HG03039 (cell line): ENCODE measurements around the gene FAR2.
"Not testable (repeated sequence)": the region's sequence is repeated elsewhere in the genome, so short reads cannot be mapped to it uniquely, and the experiment has no call there.

Source experiments
- ATAC-seq: cut with Tn5 transposase; IDR thresholded peaks from one replicate; pipeline ENCODE4 v1.9.1; 2021; ENCODE audit warnings: mild to moderate bottlenecking, moderate library complexity; ENCODE audit not compliant: unreplicated experiment

The FAR2 gene

DNA sequence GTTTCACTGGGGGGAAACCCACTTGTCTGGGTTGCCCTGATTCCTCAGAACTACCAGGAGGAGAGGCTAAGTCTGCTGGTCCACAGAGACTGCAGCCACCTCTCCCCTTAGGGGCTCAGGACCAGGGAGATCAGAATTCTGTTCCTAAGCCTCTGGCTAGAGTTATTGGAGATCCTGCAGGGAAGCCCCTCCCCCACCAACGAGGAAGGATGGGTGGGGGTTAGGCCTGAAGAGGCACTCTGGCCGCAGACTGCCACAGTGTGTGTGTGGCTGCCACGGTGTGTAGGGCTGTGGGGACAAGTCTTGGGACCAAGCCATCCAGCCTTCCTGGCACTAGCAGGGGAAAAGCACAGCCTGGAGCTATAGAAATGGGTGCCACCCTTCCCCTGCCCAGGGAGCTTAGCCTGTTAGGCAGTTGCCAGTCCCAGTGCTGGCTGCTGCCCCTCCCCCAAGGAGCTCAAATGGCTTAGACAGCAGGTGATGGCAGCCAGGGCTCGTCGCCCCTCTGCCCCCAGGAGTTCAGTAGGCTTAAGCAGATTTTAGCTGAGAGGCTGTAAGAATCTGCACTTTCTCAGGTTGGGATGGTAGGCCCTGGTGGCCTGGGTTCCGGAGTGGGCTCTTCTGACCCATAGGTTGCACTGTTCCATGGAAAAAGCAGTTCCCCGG, 124.2 kb downstream of the FAR2 start:
- ATAC-seq: no peak

DNA sequence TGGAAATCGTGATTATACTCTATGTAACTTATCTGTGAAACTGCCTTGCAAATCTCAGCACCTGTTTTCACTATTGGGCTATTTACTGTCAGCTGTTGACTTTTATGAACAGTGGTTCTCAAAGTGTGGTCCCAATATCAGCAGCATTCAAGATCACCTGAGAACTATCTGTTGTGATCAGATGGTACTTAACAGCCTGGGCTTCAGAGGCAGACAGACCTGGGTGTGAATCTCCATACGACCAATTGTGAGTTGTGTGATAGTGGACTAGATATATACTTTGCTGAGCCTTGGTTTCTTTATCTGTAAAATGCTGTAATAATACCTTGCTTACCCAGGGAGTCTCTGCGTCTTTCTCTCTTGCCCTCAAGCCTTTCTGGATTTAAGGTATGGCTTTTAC, 126.8 kb downstream of the FAR2 start:
- ATAC-seq: no peak

DNA sequence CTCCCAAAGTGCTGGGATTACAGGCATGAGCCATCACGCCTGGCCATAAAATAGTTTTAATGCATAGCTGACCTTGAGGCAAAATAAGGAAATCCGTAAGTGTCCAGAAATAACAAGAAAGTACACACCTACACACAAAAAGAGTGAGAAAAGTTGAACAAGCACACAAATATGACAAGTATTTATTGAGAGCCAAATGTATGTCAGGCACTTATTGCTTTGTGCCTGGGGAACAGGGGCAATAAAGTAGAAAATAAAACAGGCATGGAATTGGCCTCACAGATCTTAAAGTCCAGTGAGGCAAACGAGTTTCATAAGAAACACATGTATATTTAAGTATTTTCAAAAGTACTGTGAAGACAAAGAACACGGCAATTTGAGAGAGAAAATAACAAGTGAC, 128.2 kb downstream of the FAR2 start:
- ATAC-seq: no peak

DNA sequence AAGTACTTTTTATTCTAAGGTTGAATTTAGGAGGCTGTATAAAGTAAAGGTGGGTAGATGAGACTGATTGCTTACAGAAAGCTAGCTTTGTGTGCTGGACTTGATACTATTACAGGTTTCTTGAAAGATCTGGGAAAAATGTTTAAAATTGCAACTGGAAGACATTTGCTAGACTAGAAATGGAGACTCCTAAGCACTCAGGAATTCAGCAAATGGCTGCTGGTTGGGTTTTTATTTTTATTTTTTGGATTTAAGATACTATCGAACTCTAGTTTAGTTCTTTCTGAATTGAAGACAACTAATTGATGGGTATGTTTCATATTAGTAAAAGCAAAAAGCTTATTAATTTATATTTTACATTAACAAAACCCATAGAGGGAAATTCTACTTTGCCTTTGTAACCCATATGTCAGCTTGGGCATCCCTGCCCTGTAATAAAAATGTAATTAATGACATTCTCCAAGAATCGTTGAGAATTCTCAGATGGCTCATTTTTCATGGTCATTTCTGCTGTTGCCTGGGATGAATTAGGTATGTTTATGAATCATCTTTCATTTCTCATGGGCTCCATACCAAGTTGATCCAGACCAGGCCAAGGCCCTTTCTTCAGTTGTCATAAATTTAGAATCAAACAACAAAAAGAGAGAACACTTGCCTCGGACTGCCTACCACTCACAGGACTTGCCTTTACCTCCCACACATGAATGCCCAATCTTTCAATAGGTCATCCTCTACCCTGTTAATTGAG, 129.8 kb downstream of the FAR2 start:
- ATAC-seq: no peak

DNA sequence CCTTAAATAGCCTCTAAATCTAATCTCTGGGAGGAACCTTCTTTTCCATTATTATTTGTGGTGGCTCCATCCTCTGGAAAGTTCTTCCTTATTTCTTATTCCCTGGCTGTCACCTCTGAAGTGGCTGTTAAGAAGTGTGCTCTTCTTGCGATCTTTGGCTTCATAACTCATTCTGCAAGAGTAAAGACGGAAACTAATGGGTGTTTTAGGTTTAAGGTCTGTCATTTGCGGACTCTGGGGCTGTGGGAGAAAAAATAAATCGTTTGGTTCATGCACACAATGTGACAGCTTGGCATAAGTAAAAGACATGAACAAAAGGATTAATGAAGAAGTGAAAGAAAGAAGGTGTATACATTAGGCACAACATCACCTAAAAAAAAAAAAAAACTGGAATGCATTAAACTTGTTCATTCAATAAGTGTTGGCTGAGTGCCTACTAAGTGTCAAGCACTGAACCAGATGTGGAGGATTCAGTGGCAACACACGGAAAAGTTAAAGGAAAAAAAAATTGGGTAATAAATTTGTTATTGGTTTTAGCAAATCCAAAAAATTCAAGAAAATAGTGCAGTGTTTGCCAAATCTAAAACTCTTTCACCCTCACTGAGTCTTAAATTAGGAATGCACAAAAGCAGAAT, 132.4 kb downstream of the FAR2 start:
- no peak for ATAC-seq

DNA sequence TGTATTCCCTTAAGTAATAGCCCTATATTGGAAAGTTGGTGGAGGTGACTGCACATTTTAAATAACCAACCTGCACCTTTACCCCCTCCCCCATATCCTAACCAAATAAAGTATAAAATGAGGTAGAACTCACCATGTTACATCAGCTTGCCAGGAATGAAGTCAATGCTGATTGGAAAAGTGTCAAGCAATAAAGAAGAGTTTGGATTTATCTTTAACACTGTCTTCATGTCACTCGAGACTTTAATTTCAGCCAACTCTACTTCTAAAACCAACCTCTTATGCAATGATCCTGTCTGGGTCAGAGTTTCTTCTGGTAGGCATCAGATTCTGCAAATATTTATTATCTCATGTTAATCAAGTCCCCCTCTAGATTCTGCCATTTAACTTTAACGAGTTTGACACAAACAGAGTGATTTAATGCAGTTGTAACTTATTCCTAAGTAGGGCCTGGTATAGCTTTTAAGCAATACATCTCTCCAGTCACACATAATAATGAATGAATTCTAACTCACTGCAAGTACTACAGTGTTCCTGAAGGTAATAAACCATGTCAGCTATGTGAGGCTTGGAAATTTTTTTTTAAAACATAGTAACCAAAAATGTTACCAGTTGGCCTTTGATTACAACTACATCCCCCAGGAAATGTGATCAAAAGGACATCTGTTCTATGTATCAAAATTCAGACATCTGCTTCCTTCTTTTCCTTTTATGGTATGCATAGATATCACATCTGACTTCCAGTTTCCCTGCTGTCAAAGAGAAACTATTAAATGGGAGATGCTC, 133.1 kb downstream of the FAR2 start:
- ATAC-seq: no peak

DNA sequence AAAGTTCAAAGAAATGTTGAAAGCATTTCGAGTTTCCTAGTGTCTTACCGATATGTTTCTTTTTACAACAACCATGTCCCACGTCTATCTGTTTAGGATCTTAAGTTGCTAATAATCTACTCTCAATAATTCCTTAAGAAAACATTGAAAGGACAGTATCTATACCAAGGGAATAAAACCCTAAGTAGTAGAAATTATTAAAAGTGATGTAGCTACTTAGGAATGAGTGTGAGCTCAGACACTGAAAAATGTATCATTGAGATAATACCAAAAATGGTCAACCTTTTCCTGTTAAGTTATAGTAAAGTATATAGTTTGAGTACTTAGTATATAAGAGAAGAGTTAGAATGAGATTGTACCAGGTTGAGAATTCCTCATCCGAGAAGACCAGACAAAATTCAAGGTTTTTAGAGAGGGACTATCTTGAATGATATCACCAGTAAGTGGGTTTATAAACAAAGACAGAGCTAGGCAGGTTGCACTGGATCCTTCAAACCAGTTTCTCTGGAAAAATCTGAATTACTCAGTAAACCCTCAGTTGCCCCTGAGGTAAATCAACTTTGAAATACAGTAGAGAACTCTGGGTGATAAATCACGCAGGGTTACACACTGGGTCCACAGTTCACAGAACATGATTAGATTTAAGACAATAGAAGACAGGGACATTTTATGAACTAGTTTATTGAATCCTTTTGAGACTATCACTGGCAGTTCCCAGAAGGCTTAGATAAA, 135.1 kb downstream of the FAR2 start:
- ATAC-seq: no peak

DNA sequence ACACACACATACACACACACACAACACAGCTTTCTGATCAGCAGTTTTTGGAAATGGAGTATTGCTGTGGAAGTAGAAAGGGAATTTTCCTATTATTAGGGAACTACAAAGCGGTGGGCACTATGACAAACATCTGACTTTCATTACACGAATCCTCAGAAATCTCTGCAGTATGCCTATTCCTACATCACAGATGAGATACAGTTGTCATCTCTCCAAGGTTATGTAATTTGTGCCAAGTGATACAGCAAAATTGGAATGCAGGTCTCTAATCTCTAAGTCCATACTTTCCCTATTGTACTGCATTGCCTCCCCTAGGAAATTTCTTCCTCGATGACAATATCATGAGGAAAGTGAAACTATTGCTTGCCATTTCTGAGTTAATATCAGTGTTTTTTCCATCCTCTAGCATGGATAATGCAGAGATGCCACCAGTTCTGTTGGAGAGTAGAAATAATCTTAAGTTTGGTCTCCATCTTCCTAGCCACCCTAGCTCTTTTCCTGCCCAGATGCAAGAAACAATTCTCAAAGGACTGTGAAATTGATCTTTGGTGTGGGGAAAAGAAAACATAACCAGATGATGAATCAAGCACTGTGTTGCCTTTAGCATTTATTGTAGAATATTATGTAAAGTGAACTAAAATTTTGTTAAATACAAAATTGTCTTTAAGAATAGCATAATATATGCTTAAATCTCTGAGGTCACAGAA, 137.2 kb downstream of the FAR2 start:
- no peak for ATAC-seq

DNA sequence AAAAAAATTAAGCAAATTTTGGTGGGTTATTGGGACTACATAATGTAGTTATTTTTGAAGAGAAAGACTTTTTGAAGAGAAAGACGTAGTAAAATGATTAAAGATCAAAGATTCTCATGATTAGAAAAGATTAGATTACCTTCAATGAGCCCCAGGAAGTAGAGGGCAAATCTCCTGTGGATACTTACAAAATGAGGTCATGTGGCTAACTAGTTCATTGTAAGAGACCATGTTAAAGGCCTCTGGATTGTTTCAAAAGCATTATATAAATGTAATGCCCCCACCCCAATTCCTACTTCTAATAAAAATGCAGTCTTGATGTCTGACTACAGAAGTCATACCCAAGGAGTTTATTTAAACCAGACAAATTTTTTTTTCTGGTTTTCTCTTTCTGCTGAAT, 138.5 kb downstream of the FAR2 start:
- no peak for ATAC-seq

DNA sequence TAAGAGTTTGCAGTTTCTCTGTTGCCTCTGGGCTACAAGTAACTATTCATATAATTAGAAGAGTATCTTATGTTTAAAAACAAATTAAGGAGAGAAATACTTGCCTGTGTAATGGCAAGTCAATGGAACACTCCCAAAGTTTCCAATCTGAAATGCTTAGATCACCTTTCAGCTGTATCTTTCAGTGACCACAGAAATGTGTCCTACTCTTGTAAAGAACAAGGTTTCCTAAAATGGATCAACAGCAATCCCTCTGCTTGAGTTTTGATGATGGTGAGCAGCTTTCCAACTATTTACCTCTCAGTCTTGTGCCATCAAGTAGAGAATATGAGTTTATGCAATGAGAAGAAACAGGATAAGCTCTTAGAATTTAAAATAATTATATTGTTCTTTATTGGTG, 139.0 kb downstream of the FAR2 start:
- ATAC-seq: no peak

DNA sequence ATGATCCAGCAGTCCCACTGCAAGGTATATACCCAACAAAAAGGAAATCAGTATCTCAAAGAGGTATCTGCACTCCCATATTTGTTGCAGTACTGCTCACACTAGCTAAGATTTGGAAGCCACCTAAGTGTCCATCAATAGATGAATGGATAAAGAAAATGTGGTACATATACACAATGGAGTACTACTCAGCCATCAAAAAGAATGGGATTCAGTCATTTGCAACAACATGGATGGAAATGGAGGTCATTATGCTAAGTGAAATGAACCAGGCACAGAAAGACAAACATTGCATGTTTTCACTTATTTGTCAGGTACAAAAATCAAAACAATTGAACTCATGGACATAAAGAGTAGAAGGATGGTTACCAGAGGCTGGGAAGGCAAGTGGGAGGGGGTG, 141.4 kb downstream of the FAR2 start:
- ATAC-seq: not testable (repeated sequence)

DNA sequence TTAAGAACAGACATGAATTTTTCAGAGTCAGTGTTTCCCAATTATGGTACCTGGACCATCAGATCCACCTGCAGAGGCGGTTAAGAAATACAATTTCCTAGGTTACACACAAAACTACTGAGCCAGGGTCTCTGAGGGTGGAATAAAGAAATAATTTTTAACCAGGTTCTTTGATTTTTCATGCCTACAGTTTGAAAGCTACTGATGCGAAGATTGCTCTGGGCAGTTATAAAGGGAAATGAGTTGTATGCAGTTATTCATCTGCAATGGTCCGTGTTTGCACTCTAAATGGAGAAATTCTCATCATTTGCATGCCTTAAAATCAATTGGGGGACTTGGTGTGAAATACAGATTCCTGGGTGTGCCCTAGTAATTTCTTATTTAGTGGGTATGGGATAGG, 142.1 kb downstream of the FAR2 start:
- no peak for ATAC-seq

DNA sequence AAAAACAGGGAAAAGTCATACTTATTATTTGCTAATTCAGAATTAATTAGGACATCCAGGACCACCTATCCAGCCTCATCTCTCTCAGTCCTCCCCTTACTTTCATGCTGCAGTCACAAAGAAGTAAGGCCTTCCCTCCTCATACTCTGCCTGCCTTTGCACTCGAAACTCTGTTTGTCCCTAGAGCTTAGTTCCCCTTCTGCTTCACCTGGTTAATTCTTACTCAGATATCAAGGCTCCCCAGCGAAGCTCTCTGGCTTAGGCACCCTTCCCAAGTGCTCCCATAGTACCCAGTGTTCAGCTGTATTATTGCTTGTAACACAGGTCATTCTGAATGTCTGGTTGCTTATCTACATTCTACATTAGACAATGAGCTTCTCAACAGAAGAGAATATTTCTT, 150.6 kb downstream of the FAR2 start:
- no peak for ATAC-seq

DNA sequence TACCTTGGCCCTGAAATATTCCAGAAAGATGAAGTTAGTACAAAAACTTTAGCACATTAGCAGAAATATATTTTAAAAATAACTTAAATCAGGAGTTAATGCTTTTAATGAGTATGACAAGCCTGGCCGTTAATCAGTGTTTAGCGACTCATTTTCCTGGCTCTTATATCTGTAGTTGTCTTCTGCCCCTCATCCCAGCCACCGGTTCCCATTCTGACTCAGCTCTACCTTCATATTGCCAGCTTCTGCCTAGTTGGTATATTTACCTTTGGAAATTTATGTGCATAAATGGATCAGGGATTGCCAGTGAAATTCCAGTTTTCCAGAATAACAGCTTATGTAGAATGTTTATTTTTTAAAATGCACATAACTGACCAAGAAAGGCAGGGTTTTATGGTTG, 152.0 kb downstream of the FAR2 start:
- ATAC-seq: no peak

DNA sequence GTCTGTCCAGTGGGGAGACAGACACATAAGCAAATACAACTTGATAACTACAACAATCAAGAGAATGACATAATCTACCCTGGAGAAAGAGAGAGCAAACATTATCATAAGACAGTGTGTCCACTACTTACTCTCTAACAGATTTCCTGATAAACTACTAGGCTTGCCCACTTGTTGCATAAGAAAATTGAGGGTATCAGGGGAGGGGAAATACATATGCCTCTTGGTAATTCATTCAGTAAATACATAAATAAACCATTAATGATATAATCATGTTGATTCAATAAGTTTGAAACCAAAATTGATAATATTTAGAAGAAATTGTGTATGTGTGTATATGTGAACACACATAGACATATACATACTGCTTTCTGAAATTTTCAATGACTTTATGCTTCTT, 155.3 kb downstream of the FAR2 start:
- ATAC-seq: no peak

DNA sequence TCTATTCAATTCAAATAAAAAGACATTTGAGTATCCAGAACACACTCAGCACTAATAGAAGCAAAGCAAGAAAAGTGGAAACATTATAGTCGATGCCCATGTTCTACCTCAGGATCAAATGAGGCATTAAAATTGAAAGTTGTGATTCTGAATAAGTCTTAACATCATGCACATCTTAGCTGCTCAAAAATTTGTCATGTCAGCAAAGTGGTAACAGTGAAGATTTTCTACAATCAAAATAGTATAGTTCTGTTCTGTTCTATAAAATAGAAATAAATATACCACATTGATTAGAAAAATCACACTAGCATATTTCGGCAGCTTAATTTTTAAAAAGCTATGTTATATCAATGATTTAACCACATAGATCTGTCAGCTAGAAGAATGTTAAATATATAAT, 157.2 kb downstream of the FAR2 start:
- ATAC-seq: no peak

DNA sequence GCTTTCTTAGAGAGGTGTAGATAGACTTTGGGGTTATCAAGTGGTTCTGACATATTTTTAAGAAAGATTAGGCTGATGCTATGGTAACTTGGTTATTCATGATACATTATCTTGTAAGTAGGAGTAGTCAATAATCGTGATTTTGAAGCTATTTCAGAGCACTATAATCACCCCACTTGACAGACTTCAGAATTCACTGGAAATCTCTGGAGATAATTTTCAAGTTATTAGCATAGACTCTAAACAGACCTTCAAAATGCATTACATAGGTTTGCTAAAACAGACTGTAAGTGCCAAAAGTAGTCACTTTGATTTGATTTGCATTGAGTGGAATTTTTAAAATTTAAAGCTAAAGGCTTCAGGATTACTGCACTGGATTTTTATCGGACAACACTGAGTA, 157.6 kb downstream of the FAR2 start:
- ATAC-seq: no peak

DNA sequence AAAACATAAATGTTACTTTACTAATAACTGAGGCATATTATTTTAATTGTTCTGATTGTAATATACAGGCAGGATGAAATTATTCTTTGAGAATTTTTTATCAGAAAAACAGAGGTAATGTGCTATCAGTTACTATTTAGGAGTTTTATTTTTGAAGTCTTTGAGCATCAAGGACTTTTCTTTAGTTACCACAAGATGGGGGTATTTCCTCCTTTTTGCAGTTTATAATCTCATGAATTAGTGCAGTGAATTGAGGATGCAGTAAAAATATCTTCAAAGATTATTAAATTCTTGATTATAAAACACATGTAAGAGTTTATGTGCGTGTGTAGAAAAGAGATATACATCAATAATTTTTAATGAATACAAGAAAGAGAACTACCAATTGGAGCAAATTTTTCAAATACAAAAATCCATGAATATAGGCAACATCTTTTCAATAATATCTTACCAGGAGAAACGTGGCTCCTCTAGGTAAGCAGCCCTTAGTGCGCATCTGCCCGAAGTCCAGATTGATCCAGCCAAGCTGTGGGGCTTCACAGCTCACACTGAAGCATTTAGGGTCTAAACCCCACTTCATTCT, 160.3 kb downstream of the FAR2 start:
- ATAC-seq: no peak

DNA sequence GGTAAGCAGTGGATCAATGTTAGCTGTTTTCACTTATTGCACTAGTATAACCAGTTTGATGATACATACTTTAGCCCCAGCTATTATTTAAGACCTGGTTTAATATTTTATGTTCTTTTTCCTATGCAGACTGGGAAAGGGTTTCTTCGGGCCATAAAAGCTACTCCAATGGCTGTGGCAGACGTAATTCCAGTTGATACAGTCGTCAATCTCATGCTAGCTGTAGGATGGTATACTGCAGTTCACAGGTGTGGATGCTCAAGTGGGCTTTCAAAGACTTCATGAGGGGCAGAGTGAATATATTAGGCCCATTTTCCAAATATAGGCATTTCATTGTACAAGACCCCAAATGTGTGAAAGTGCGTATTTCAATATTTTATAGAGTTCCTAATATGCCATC, 161.8 kb downstream of the FAR2 start:
- no peak for ATAC-seq

DNA sequence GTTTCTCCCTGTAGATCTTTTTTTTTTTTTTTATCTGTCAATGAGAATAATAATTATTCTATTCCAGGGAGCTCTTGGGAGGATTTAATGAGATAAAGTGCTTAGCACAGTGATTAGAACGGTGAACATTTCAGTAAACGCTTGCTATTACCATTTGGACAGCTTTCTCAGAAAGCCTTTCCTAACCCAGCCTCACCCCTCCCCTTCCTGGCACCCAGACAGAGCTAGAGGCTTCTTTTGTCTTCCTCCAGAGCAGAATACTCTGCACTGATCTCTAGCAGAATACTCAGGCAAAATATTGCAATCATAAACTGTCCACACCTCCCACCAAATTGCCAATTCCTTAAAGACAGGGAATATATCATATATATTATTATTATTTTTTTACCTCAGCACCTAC, 165.3 kb downstream of the FAR2 start:
- ATAC-seq: no peak
